D721Med (cell line): ENCODE data around the gene KCNH6.

Source experiments
- DNase-seq: peaks from one replicate; pipeline ENCODE4 v3.0.0; 2011; ENCODE audit warnings: low spot score; ENCODE audit not compliant: insufficient read length
- FAIRE-seq: peaks from 2 replicates; lab custom pipeline; 2011; peaks lifted over from hg19 to GRCh38; lab: Jason Lieb, UNC
- CTCF ChIP-seq: IDR thresholded peaks from 2 replicates; pipeline ENCODE4 v1.5.1; 2012; ENCODE audit warnings: mild to moderate bottlenecking, control low read depth; ENCODE audit not compliant: insufficient read depth; ENCODE audit errors: missing control alignments

The KCNH6 gene

GRCh38 chr17:63529711-63530556, 6.8 kb downstream of the KCNH6 start:
- FAIRE-seq (peak; percentile 92), DNase-seq (peak; percentile 65)
- no peak for TF ChIP-seq CTCF

GRCh38 chr17:63530557-63531021, 7.4 kb downstream of the KCNH6 start:
- FAIRE-seq (no peak), DNase-seq (no peak)
- no peak for TF ChIP-seq CTCF

GRCh38 chr17:63531022-63531965, 8.1 kb downstream of the KCNH6 start:
- FAIRE-seq (no peak), DNase-seq (no peak)
- TF ChIP-seq CTCF = no peak

- TF ChIP-seq CTCF = no peak
- no peak for DNase-seq
- FAIRE-seq = no peak
Observed at GRCh38 chr17:63533433-63534077, 10.4 kb downstream of the KCNH6 start.

- no peak for FAIRE-seq
- no peak for DNase-seq
- no peak for TF ChIP-seq CTCF
Observed at GRCh38 chr17:63534078-63534570, 11.0 kb downstream of the KCNH6 start.

- FAIRE-seq (no peak), DNase-seq (no peak)
- TF ChIP-seq CTCF = no peak
Observed at GRCh38 chr17:63534816-63535455, 11.8 kb downstream of the KCNH6 start.
